ENCODE data around the gene GLRA3.

Gene GLRA3

GRCh38 chr4:174856926-174857800 lies 28.1 kb upstream of the GLRA3 start:
- no peaks in the 10 kb centered on the region for H3K36me3 ChIP-seq (ENCODE audit: insufficient read depth, low read length)
- no peaks in the 10 kb centered on the region for H3K27me3 ChIP-seq (ENCODE audit: control insufficient read depth, insufficient read depth, low read length)
- no peaks in the 10 kb centered on the region for H3K4me1 ChIP-seq (ENCODE audit: control insufficient read depth, insufficient read depth, low read length)
- no peak overlapping the region for H3K4me2 ChIP-seq (ENCODE audit: low read length)
- no peak overlapping the region for H3K9ac ChIP-seq (ENCODE audit: low read depth, low read length)
- H3K9me3 ChIP-seq (replicated peaks; ENCODE audit: low read length): no peaks in the 10 kb centered on the region
- H3K4me3 ChIP-seq (ENCODE audit: low read length): no peak overlapping the region

- H3K4me3 ChIP-seq (ENCODE audit: low read length): no peak overlapping the region
- H3K9ac ChIP-seq (ENCODE audit: low read depth, low read length): no peak overlapping the region
- H3K27me3 ChIP-seq (ENCODE audit: control insufficient read depth, insufficient read depth, low read length): no peaks in the 10 kb centered on the region
- H3K9me3 ChIP-seq (replicated peaks; ENCODE audit: low read length): no peaks in the 10 kb centered on the region
- no peaks in the 10 kb centered on the region for H3K36me3 ChIP-seq (ENCODE audit: insufficient read depth, low read length)
- no peak overlapping the region for H3K4me2 ChIP-seq (ENCODE audit: low read length)
- no peaks in the 10 kb centered on the region for H3K4me1 ChIP-seq (ENCODE audit: control insufficient read depth, insufficient read depth, low read length)
Measured at GRCh38 chr4:174855050-174855449, 26.0 kb upstream of the GLRA3 start.

GRCh38 chr4:174853629-174854028 lies 24.6 kb upstream of the GLRA3 start:
- no peaks in the 10 kb centered on the region for H3K36me3 ChIP-seq (ENCODE audit: insufficient read depth, low read length)

GRCh38 chr4:174848596-174848995 lies 19.5 kb upstream of the GLRA3 start:
- Histone ChIP-seq H3K4me2 (ENCODE audit: low read length) (no peak overlapping the region), H3K9ac (ENCODE audit: low read depth, low read length) (no peak overlapping the region), H3K9me3 (replicated peaks; ENCODE audit: low read length) (no peaks in the 10 kb centered on the region), H3K4me1 (ENCODE audit: control insufficient read depth, insufficient read depth, low read length) (no peaks in the 10 kb centered on the region), H3K27me3 (ENCODE audit: control insufficient read depth, insufficient read depth, low read length) (no peaks in the 10 kb centered on the region), H3K36me3 (ENCODE audit: insufficient read depth, low read length) (no peaks in the 10 kb centered on the region), H3K4me3 (ENCODE audit: low read length) (no peak overlapping the region)

More at GRCh38 chr4:174853629-174854028, 24.6 kb upstream of the GLRA3 start:
- H3K9me3 ChIP-seq (replicated peaks; ENCODE audit: low read length): no peaks in the 10 kb centered on the region
- no peak overlapping the region for H3K9ac ChIP-seq (ENCODE audit: low read depth, low read length)
- no peaks in the 10 kb centered on the region for H3K4me1 ChIP-seq (ENCODE audit: control insufficient read depth, insufficient read depth, low read length)
- no peak overlapping the region for H3K4me3 ChIP-seq (ENCODE audit: low read length)
- H3K4me2 ChIP-seq (ENCODE audit: low read length): no peak overlapping the region
- no peaks in the 10 kb centered on the region for H3K27me3 ChIP-seq (ENCODE audit: control insufficient read depth, insufficient read depth, low read length)

- H3K4me1 ChIP-seq (ENCODE audit: control insufficient read depth, insufficient read depth, low read length): no peaks in the 10 kb centered on the region
- H3K4me3 ChIP-seq (ENCODE audit: low read length): no peak overlapping the region
- no peak overlapping the region for H3K9ac ChIP-seq (ENCODE audit: low read depth, low read length)
- H3K9me3 ChIP-seq (replicated peaks; ENCODE audit: low read length): no peaks in the 10 kb centered on the region
- no peaks in the 10 kb centered on the region for H3K27me3 ChIP-seq (ENCODE audit: control insufficient read depth, insufficient read depth, low read length)
- no peak overlapping the region for H3K4me2 ChIP-seq (ENCODE audit: low read length)
- H3K36me3 ChIP-seq (ENCODE audit: insufficient read depth, low read length): no peaks in the 10 kb centered on the region
Measured at GRCh38 chr4:174847801-174848427, 18.9 kb upstream of the GLRA3 start.

GRCh38 chr4:174835536-174835935 lies 6.5 kb upstream of the GLRA3 start:
- Histone ChIP-seq H3K9me3 (replicated peaks; ENCODE audit: low read length) (no peaks in the 10 kb centered on the region), H3K4me2 (ENCODE audit: low read length) (no peak overlapping the region), H3K36me3 (ENCODE audit: insufficient read depth, low read length) (no peaks in the 10 kb centered on the region), H3K9ac (ENCODE audit: low read depth, low read length) (no peak overlapping the region), H3K4me3 (ENCODE audit: low read length) (no peak overlapping the region), H3K4me1 (ENCODE audit: control insufficient read depth, insufficient read depth, low read length) (no peaks in the 10 kb centered on the region), H3K27me3 (ENCODE audit: control insufficient read depth, insufficient read depth, low read length) (no peaks in the 10 kb centered on the region)

DNA sequence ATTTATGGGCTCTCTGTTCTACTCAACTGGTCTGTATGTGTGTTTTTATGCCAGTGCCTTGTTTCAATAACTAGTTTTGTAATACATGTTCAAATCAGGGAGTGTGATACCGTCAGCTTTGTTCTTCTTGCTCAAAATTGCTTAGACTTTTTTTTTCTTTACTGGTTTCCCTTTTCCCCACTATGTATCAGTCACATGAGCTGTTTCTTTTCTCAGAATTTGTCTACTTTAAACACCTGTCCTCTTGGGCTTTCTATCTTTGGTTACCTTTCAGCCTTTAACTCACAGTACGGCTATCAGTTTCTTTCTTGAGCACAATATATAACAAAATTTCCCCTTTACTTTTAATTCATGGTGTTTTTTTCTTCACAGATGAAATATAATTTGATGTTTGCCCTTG lies 5.4 kb upstream of the GLRA3 start:
- no peaks in the 10 kb centered on the region for H3K36me3 ChIP-seq (ENCODE audit: insufficient read depth, low read length)
- H3K4me3 ChIP-seq (ENCODE audit: low read length): no peak overlapping the region
- no peaks in the 10 kb centered on the region for H3K27me3 ChIP-seq (ENCODE audit: control insufficient read depth, insufficient read depth, low read length)
- no peaks in the 10 kb centered on the region for H3K9me3 ChIP-seq (replicated peaks; ENCODE audit: low read length)
- no peak overlapping the region for H3K4me2 ChIP-seq (ENCODE audit: low read length)
- no peaks in the 10 kb centered on the region for H3K4me1 ChIP-seq (ENCODE audit: control insufficient read depth, insufficient read depth, low read length)
- H3K9ac ChIP-seq (ENCODE audit: low read depth, low read length): no peak overlapping the region

DNA sequence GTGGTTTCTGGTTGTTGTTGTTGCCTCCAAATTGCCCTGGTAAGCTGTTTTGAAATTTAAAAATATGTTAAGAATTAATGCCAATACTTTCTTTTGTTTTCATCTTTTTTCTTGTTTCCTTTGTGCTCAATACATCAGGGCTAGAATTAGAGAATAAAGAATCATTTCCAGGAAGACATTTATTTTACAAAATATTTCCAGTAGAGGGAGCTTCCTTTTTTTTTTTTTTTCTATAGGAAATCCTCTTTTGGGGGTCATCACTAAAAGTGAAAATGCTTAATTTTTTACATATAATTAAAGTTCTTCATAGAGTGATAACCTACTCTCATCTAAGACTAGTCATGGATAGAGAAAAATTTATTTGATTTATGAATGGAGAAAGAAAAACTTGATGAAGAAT lies 2.4 kb downstream of the GLRA3 start:
- no peaks in the 10 kb centered on the region for H3K4me1 ChIP-seq (ENCODE audit: control insufficient read depth, insufficient read depth, low read length)

DNA sequence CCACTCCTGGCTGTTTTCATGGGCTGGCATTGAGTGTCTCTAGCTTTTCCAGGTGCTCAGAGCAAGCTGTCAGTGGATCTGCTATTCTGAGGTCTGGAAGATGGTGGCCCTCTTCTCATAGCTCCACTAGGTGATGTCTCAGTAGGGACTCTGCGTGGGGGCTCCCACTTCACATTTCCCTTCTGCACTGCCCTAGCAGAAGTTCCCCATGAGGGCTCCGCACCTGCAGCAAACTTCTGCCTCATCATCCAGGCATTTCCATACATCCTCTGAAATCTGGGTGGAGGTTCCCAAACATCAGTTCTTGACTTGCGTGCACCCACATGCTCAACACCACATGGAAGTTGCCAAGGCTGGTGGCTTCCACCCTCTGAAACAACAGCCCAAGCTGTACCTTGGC lies 13.8 kb downstream of the GLRA3 start:
- Histone ChIP-seq H3K36me3 (ENCODE audit: insufficient read depth, low read length) (no peaks in the 10 kb centered on the region), H3K27me3 (ENCODE audit: control insufficient read depth, insufficient read depth, low read length) (no peaks in the 10 kb centered on the region), H3K4me3 (ENCODE audit: low read length) (no peak overlapping the region), H3K9ac (ENCODE audit: low read depth, low read length) (no peak overlapping the region), H3K9me3 (replicated peaks; ENCODE audit: low read length) (no peaks in the 10 kb centered on the region), H3K4me1 (ENCODE audit: control insufficient read depth, insufficient read depth, low read length) (no peaks in the 10 kb centered on the region), H3K4me2 (ENCODE audit: low read length) (no peak overlapping the region)

More for the DNA sequence above, 2.4 kb downstream of the GLRA3 start:
- no peak overlapping the region for H3K4me3 ChIP-seq (ENCODE audit: low read length)
- no peaks in the 10 kb centered on the region for H3K36me3 ChIP-seq (ENCODE audit: insufficient read depth, low read length)
- no peaks in the 10 kb centered on the region for H3K9me3 ChIP-seq (replicated peaks; ENCODE audit: low read length)
- H3K4me2 ChIP-seq (ENCODE audit: low read length): no peak overlapping the region
- no peak overlapping the region for H3K9ac ChIP-seq (ENCODE audit: low read depth, low read length)
- no peaks in the 10 kb centered on the region for H3K27me3 ChIP-seq (ENCODE audit: control insufficient read depth, insufficient read depth, low read length)

GRCh38 chr4:174813292-174813691 lies 15.8 kb downstream of the GLRA3 start:
- Histone ChIP-seq H3K4me2 (ENCODE audit: low read length) (no peak overlapping the region), H3K27me3 (ENCODE audit: control insufficient read depth, insufficient read depth, low read length) (no peaks in the 10 kb centered on the region), H3K4me1 (ENCODE audit: control insufficient read depth, insufficient read depth, low read length) (no peaks in the 10 kb centered on the region), H3K9me3 (replicated peaks; ENCODE audit: low read length) (no peaks in the 10 kb centered on the region), H3K4me3 (ENCODE audit: low read length) (no peak overlapping the region), H3K9ac (ENCODE audit: low read depth, low read length) (no peak overlapping the region), H3K36me3 (ENCODE audit: insufficient read depth, low read length) (no peaks in the 10 kb centered on the region)

- Histone ChIP-seq H3K9ac (ENCODE audit: low read depth, low read length) (no peak overlapping the region), H3K4me2 (ENCODE audit: low read length) (no peak overlapping the region), H3K36me3 (ENCODE audit: insufficient read depth, low read length) (no peaks in the 10 kb centered on the region), H3K9me3 (replicated peaks; ENCODE audit: low read length) (no peaks in the 10 kb centered on the region), H3K4me3 (ENCODE audit: low read length) (no peak overlapping the region), H3K27me3 (ENCODE audit: control insufficient read depth, insufficient read depth, low read length) (no peaks in the 10 kb centered on the region), H3K4me1 (ENCODE audit: control insufficient read depth, insufficient read depth, low read length) (no peaks in the 10 kb centered on the region)
Measured at GRCh38 chr4:174810834-174811233, 18.2 kb downstream of the GLRA3 start.

GRCh38 chr4:174808836-174809235 lies 20.2 kb downstream of the GLRA3 start:
- H3K36me3 ChIP-seq (ENCODE audit: insufficient read depth, low read length): no peaks in the 10 kb centered on the region
- no peak overlapping the region for H3K9ac ChIP-seq (ENCODE audit: low read depth, low read length)
- no peak overlapping the region for H3K4me3 ChIP-seq (ENCODE audit: low read length)
- H3K4me2 ChIP-seq (ENCODE audit: low read length): no peak overlapping the region
- H3K27me3 ChIP-seq (ENCODE audit: control insufficient read depth, insufficient read depth, low read length): no peaks in the 10 kb centered on the region
- H3K9me3 ChIP-seq (replicated peaks; ENCODE audit: low read length): no peaks in the 10 kb centered on the region
- no peaks in the 10 kb centered on the region for H3K4me1 ChIP-seq (ENCODE audit: control insufficient read depth, insufficient read depth, low read length)
